T-cell (primary cell): ENCODE measurements around the gene CSRNP3. TPM values are rescaled to one million over a fixed set of nuclear protein-coding genes. Genes with fewer than 3 reads are reported as not detected.

ENCODE experiments used
- ATAC-seq, 4 experiments: fragments of 200-7000 bp in 3 of 4; fragments of 150-1000 bp in 1 of 4; cut with Tn5 transposase; replicated peaks in 1 of 4; 1 replicate in 3 of 4; 2 replicates in 1 of 4; pipeline ENCODE4 v1.10.0; 2021; ENCODE audit warnings: moderate library complexity in 3 of 4, mild to moderate bottlenecking in 2 of 4, moderate number of reproducible peaks in 1 of 4
- CTCF ChIA-PET, 2 donors: fragments of 300-600 bp; sonication (Branson Sonifier 250); formaldehyde crosslinking; loops; one replicate each; lab custom pipeline; 2022; ENCODE audit warnings: antibody characterized with exemption in 2 of 2; lab: Charles Lee
- POLR2A ChIA-PET, 2 donors: fragments of 300-600 bp; sonication (Branson Sonifier 250); formaldehyde crosslinking; loops; one replicate each; lab custom pipeline; 2022; ENCODE audit warnings: antibody characterized with exemption in 2 of 2; lab: Charles Lee
- DNase-seq, 35 experiments: peaks; one replicate each; pipeline versions ENCODE4 v3.0.0 to v3.0.0-alpha.2; 2013 to 2023
- H3K27ac ChIP-seq: one replicate; pipeline ENCODE4 v1.5.1; 2013; ENCODE audit warnings: low read length
- H3K27me3 ChIP-seq, 2 experiments: replicated peaks in 1 of 2; 1 replicate in 1 of 2; 2 replicates in 1 of 2; pipeline versions ENCODE4 v1.6.1 to v1.7.0; 2013; ENCODE audit warnings: low read length in 1 of 2, mixed read lengths in 1 of 2; ENCODE audit not compliant: control insufficient read depth in 2 of 2, insufficient read depth in 2 of 2; ENCODE audit errors: extremely low read depth in 1 of 2
- H3K36me3 ChIP-seq, 2 donors: 1 replicate in 1 of 2; 2 replicates in 1 of 2; pipeline versions ENCODE4 v1.6.1 to v1.7.0; 2013; ENCODE audit warnings: low read length in 1 of 2; ENCODE audit not compliant: control insufficient read depth in 2 of 2, insufficient read depth in 1 of 2; ENCODE audit errors: extremely low read depth in 1 of 2
- H3K4me1 ChIP-seq, 2 experiments: 1 replicate in 1 of 2; 2 replicates in 1 of 2; pipeline versions ENCODE4 v1.6.1 to v1.7.0; 2013; ENCODE audit warnings: low read length in 2 of 2, mixed read lengths in 1 of 2; ENCODE audit not compliant: insufficient read depth in 2 of 2, control insufficient read depth in 1 of 2; ENCODE audit errors: extremely low read depth in 1 of 2
- H3K4me3 ChIP-seq, 2 donors: 1 replicate in 1 of 2; 2 replicates in 1 of 2; pipeline versions ENCODE4 v1.5.1 to v1.7.0; 2013; ENCODE audit warnings: mild to moderate bottlenecking in 2 of 2, low read length in 1 of 2, moderate library complexity in 1 of 2; ENCODE audit not compliant: control insufficient read depth in 1 of 2; ENCODE audit errors: extremely low read depth in 1 of 2
- H3K9me3 ChIP-seq: 2 replicates; pipeline ENCODE4 v1.7.0; 2013
- H3K27ac Mint-ChIP-seq, 2 donors: one replicate each; pipeline ENCODE4 v1.8.0; 2020 to 2021; ENCODE audit warnings: mild to moderate bottlenecking in 2 of 2, mixed read lengths in 2 of 2
- H3K27me3 Mint-ChIP-seq, 2 donors: one replicate each; pipeline ENCODE4 v1.8.0; 2021 to 2022; ENCODE audit warnings: mixed read lengths in 2 of 2
- H3K36me3 Mint-ChIP-seq: one replicate; pipeline ENCODE4 v1.8.0; 2021; ENCODE audit warnings: mixed read lengths
- H3K4me1 Mint-ChIP-seq, 3 donors: one replicate each; pipeline ENCODE4 v1.8.0; 2020 to 2022; ENCODE audit warnings: mixed read lengths in 3 of 3, mild to moderate bottlenecking in 1 of 3
- H3K4me3 Mint-ChIP-seq, 3 donors: one replicate each; pipeline ENCODE4 v1.8.0; 2020 to 2022; ENCODE audit warnings: mild to moderate bottlenecking in 3 of 3, mixed read lengths in 3 of 3, moderate library complexity in 3 of 3
- H3K9me3 Mint-ChIP-seq, 3 donors: one replicate each; pipeline ENCODE4 v1.8.0; 2020 to 2022; ENCODE audit warnings: mixed read lengths in 3 of 3
- WGBS: methylation state at CpG from one replicate; pipeline ENCODE4 v1.1.5; 2013; ENCODE audit warnings: missing lambda C conversion rate; ENCODE audit not compliant: insufficient coverage; 5-methylcytosine and 5-hydroxymethylcytosine counted together
- total RNA-seq, 35 experiments: library from RNA in 6 of 35; stranded (reverse) in 6 of 35; fragments of 120-200 nt in 1 of 35; gene quantifications; one replicate each; pipeline versions ENCODE4 v1.2.1 to v1.2.4 and lab custom pipeline; 2013 to 2026

The CSRNP3 gene
- total RNA-seq, 5 donors from 2014 or later (not counting 1 experiment from before 2014, with no cell fraction given): 0.19 TPM; not detected in 4

DNA sequence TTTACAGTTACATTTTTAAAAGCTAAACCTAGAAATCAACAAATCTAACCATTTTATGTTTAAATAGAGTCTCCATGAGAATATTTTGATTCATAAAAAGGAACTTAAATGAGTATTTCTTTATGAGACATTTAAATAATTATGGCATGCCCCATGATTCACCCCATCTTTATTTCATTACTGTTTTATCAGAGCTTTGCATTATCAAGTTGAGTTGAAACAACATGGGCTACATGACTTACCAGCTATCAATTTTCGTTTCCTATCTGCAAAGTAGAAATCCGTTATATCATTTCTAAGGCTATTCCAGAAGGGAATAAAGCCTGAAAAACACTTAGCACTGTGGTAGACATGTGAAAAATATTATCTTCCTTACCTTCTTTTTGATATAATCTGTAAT, 163.1 kb downstream of the CSRNP3 start:
- H3K9me3 Mint-ChIP-seq: no peaks in the 10 kb centered on the region
- POLR2A ChIA-PET: no interaction called here

DNA sequence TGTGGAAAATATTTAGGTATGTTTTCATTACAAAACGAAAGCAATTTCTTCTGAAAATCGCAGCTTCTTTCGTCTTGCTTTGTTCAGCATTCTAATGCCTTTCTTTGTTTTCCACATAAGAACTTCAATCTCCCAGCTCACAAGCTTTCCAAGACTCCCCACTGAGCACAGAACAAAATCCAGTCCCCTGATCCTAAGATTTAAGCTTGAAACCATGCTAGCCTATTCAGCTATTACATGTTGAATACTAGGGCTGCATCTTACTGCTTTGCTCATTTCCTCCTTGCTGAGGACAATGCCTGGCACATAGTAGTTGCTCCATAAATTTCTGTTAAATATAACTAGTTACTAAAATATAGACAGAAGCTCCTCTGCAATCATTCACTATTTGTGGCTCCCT, 163.9 kb downstream of the CSRNP3 start:
- ChIA-PET POLR2A (no interaction called here), CTCF (interaction anchor here in 1 of 2 donors (0.5 kb wide), 1 partner anchor 495 kb away, joined by 6 read pairs; the partner anchor contains the start of gene SCN1A)
- H3K4me1 Mint-ChIP-seq: peaks cover 6 to 17% (median 11%) of the 10 kb centered on the region in 3 donors
- no peak overlapping the region for H3K4me3 Mint-ChIP-seq
- no peaks in the 10 kb centered on the region for H3K36me3 ChIP-seq
- no peaks in the 10 kb centered on the region for H3K27me3 Mint-ChIP-seq
- peaks cover 0 to 8% of the 10 kb centered on the region in 2 experiments for H3K4me1 ChIP-seq
- 100% methylated on average over 3 of the region's 3 CpGs for WGBS
- ATAC-seq (no peak), DNase-seq (no peak)
- H3K4me3 ChIP-seq: no peak overlapping the region
- H3K27ac ChIP-seq: no peak overlapping the region
- H3K27ac Mint-ChIP-seq: no peak overlapping the region
- H3K36me3 Mint-ChIP-seq: no peaks in the 10 kb centered on the region
- no peaks in the 10 kb centered on the region for H3K9me3 ChIP-seq
- no peaks in the 10 kb centered on the region for H3K27me3 ChIP-seq
- H3K9me3 Mint-ChIP-seq: no peaks in the 10 kb centered on the region

More for the DNA sequence above, 163.1 kb downstream of the CSRNP3 start:
- Histone ChIP-seq H3K36me3 (no peaks in the 10 kb centered on the region), H3K9me3 (no peaks in the 10 kb centered on the region), H3K4me1 (peaks cover 0 to 8% of the 10 kb centered on the region in 2 experiments), H3K27ac (no peak overlapping the region), H3K27me3 (no peaks in the 10 kb centered on the region), H3K4me3 (no peak overlapping the region)
- Mint-ChIP-seq H3K36me3 (no peaks in the 10 kb centered on the region), H3K4me1 (peaks cover 6 to 17% (median 11%) of the 10 kb centered on the region in 3 donors), H3K27ac (no peak overlapping the region), H3K4me3 (no peak overlapping the region), H3K27me3 (no peaks in the 10 kb centered on the region)
- WGBS: no CpG with 5 or more reads among the region's 2 CpGs
- DNase-seq (no peak), ATAC-seq (no peak)
- CTCF ChIA-PET: no interaction called here

GRCh38 chr2:165634282-165634681, 164.8 kb downstream of the CSRNP3 start:
- CTCF ChIA-PET: no interaction called here
- WGBS: no CpG with 5 or more reads among the region's 4 CpGs
- H3K4me1 Mint-ChIP-seq: peaks cover 6 to 17% (median 11%) of the 10 kb centered on the region in 3 donors

GRCh38 chr2:165634855-165635254, 165.4 kb downstream of the CSRNP3 start:
- no peak for DNase-seq
- no peaks in the 10 kb centered on the region for H3K9me3 Mint-ChIP-seq
- CTCF ChIA-PET: no interaction called here
- ATAC-seq: no peak
- H3K4me1 ChIP-seq: peaks cover 0 to 7% of the 10 kb centered on the region in 2 experiments
- 74% methylated on average over 3 of the region's 4 CpGs for WGBS
- no peaks in the 10 kb centered on the region for H3K36me3 Mint-ChIP-seq
- no peaks in the 10 kb centered on the region for H3K36me3 ChIP-seq
- H3K27me3 ChIP-seq: no peaks in the 10 kb centered on the region
- POLR2A ChIA-PET: no interaction called here
- H3K4me3 ChIP-seq: no peak overlapping the region
- H3K27ac Mint-ChIP-seq: no peak overlapping the region
- no peak overlapping the region for H3K4me3 Mint-ChIP-seq
- no peak overlapping the region for H3K27ac ChIP-seq
- no peaks in the 10 kb centered on the region for H3K9me3 ChIP-seq
- H3K27me3 Mint-ChIP-seq: no peaks in the 10 kb centered on the region
- H3K4me1 Mint-ChIP-seq: peaks cover 4 to 11% (median 8%) of the 10 kb centered on the region in 3 donors

More at GRCh38 chr2:165634282-165634681, 164.8 kb downstream of the CSRNP3 start:
- H3K27ac ChIP-seq: no peak overlapping the region
- H3K36me3 ChIP-seq: no peaks in the 10 kb centered on the region
- Mint-ChIP-seq H3K9me3 (no peaks in the 10 kb centered on the region), H3K4me3 (no peak overlapping the region), H3K36me3 (no peaks in the 10 kb centered on the region), H3K27me3 (no peaks in the 10 kb centered on the region), H3K27ac (no peak overlapping the region)
- POLR2A ChIA-PET: no interaction called here
- no peak for ATAC-seq
- H3K4me3 ChIP-seq: no peak overlapping the region
- no peaks in the 10 kb centered on the region for H3K9me3 ChIP-seq
- no peaks in the 10 kb centered on the region for H3K27me3 ChIP-seq
- peaks cover 0 to 8% of the 10 kb centered on the region in 2 experiments for H3K4me1 ChIP-seq
- DNase-seq: no peak

DNA sequence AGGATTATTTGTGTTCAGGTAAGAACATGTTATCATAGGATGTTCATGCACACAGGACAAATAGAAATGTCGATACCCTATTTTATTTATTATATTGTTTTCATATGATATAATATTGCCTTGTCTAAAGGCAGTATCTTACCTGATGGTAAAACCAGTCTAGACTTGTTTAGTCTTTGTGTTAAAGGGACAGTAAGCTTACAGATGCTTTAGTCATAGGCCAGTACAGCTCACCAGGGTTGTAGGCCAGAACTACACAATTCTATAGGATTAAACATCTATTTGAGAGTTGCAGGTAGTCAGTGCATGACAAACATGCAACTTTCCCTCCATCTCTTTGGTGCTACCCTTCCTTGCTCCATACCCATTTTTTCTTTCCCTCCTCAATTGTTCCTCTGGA, 166.0 kb downstream of the CSRNP3 start:
- Histone ChIP-seq H3K4me1 (peaks cover 0 to under 1% of the 10 kb centered on the region in 2 experiments), H3K4me3 (no peak overlapping the region), H3K36me3 (no peaks in the 10 kb centered on the region), H3K27me3 (no peaks in the 10 kb centered on the region), H3K9me3 (no peaks in the 10 kb centered on the region), H3K27ac (no peak overlapping the region)
- ChIA-PET POLR2A (no interaction called here), CTCF (no interaction called here)
- no peaks in the 10 kb centered on the region for H3K9me3 Mint-ChIP-seq
- no peaks in the 10 kb centered on the region for H3K36me3 Mint-ChIP-seq
- H3K27ac Mint-ChIP-seq: no peak overlapping the region
- H3K4me1 Mint-ChIP-seq: peaks cover under 1 to 4% (median 1%) of the 10 kb centered on the region in 3 donors
- H3K4me3 Mint-ChIP-seq: no peak overlapping the region
- no peak for ATAC-seq
- no peaks in the 10 kb centered on the region for H3K27me3 Mint-ChIP-seq
- no peak for DNase-seq
- no CpG with 5 or more reads among the region's 1 CpG for WGBS

DNA sequence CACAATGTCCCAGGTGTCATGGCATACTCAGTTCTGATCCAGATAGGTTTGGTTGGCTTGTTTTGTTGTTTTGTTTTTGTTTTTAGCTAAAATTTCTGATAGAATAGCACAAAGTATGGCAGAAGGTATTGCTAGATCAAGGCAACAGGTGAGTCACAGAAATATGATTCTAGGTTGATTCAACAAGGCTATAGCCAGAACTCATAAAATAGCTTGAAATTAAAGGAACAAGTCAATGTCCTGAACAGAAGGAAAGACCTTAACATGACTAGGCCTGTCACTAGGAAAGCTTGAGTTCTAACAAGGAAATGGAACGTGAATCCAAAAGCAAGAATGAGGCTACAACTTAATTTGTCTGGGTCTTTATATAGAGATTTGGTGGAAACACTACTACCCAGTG, 167.5 kb downstream of the CSRNP3 start:
- no peaks in the 10 kb centered on the region for H3K36me3 ChIP-seq
- no peaks in the 10 kb centered on the region for H3K4me1 ChIP-seq
- Mint-ChIP-seq H3K4me1 (no peaks in the 10 kb centered on the region), H3K27me3 (no peaks in the 10 kb centered on the region), H3K4me3 (no peak overlapping the region), H3K27ac (no peak overlapping the region), H3K36me3 (no peaks in the 10 kb centered on the region), H3K9me3 (no peaks in the 10 kb centered on the region)
- no peaks in the 10 kb centered on the region for H3K9me3 ChIP-seq
- POLR2A ChIA-PET: no interaction called here
- H3K4me3 ChIP-seq: no peak overlapping the region
- CTCF ChIA-PET: no interaction called here
- no peak for ATAC-seq
- no peaks in the 10 kb centered on the region for H3K27me3 ChIP-seq
- no peak overlapping the region for H3K27ac ChIP-seq
- no peak for DNase-seq
- 80% methylated on average over 1 of the region's 1 CpG for WGBS

DNA sequence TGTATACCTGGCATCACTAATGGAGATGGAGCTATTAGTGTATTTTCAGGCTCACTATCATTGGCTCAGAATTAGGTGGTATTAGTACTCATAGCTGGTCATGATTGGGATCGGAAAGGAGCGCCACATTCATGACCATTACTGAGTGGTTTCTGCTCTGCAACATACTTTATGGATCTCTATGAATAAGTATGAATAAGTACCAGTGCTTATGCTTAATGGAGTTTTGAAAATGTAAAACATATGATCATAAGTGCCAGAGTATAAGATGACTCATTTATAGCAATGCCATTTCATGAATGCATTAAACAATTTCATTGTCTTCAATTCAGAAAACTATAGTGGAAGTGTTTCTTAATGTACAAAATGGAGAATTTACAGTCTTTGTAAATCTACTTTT, 167.9 kb downstream of the CSRNP3 start:
- no peak for DNase-seq
- POLR2A ChIA-PET: no interaction called here
- Histone ChIP-seq H3K27ac (no peak overlapping the region), H3K4me1 (no peaks in the 10 kb centered on the region), H3K4me3 (no peak overlapping the region), H3K9me3 (no peaks in the 10 kb centered on the region), H3K36me3 (no peaks in the 10 kb centered on the region), H3K27me3 (no peaks in the 10 kb centered on the region)
- WGBS: 100% methylated on average over 2 of the region's 2 CpGs
- no peak overlapping the region for H3K27ac Mint-ChIP-seq
- no peaks in the 10 kb centered on the region for H3K27me3 Mint-ChIP-seq
- no peaks in the 10 kb centered on the region for H3K4me1 Mint-ChIP-seq
- no peaks in the 10 kb centered on the region for H3K9me3 Mint-ChIP-seq
- ATAC-seq: no peak
- no peaks in the 10 kb centered on the region for H3K36me3 Mint-ChIP-seq
- CTCF ChIA-PET: no interaction called here
- no peak overlapping the region for H3K4me3 Mint-ChIP-seq
